Measurements from ENCODE around the gene TMTC1. TPM values are rescaled to one million over a fixed set of nuclear protein-coding genes. Genes with fewer than 3 reads are reported as not detected.

TMTC1 gene
- total and polyA plus RNA-seq, 7 donors = 15.8 to 45.8 (median 30.4) TPM

DNA sequence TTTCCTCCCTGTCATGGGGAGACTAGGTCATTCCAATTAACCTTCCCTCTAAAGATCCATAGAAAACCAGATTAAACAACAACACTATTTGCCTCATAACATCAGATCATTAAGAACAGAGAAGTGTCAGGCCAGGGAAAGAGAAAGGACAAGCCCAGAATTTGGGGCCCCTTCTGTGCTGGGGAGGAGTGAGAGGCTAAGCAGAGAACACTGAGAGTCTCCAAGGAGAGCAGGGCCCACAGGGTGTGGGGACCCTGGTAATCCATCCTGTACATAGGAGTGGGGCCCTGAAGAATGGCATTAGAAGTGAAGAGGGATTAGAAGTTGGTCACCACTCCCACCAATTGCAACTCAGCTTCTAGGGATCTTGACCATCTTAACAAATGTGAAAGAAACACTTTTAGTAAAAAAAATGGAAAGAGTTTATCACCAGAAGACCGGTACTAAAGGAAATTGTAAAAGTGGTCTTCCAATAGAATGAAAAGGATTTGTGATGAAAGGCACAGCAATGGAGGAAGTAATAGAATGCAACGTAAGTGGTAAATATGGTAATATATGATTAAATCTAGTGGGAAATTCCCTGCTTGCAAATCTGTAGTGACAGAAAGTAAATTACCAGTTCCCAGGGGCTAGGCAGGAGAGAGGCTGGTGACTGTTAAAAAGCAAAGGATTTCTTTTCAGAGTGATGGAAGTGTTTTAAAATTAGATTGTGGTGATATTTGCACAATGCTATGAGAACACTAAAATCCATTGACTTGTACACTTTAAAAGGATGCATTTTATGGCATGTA lies 14.0 kb upstream of the TMTC1 start:
- intact Hi-C loops (cut with DNase I) = loop anchor here in 1 of 2 donors (2.0 to 10.0 kb wide), 2 partner anchors 15 to 87 kb away; partner anchors contain the start of gene TMTC1

DNA sequence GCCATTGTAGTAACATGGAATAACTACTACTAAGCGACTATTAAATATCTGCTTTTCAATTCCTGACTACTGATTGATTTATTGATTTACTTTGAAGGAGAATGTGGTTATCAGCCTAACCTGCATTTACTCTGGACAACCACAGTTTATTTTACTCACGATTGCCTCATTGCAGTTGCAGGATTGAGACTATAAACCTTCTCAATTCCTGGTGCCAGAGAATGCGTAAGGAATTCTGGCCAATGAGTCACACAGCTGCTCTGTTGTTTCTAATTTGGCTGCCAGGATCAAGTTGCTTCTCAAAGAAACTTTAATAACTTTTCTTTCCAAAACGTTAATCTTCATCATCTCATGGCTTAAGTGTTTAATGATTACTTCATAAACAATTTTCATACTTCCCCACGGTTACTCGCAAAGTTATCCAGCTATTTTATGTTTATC lies 13.1 kb upstream of the TMTC1 start:
- WGBS, 3 donors = 16 to 23% (median 19%) methylated on average over 6 of the region's 6 CpGs
- TF ChIP-seq, protein P1, sequence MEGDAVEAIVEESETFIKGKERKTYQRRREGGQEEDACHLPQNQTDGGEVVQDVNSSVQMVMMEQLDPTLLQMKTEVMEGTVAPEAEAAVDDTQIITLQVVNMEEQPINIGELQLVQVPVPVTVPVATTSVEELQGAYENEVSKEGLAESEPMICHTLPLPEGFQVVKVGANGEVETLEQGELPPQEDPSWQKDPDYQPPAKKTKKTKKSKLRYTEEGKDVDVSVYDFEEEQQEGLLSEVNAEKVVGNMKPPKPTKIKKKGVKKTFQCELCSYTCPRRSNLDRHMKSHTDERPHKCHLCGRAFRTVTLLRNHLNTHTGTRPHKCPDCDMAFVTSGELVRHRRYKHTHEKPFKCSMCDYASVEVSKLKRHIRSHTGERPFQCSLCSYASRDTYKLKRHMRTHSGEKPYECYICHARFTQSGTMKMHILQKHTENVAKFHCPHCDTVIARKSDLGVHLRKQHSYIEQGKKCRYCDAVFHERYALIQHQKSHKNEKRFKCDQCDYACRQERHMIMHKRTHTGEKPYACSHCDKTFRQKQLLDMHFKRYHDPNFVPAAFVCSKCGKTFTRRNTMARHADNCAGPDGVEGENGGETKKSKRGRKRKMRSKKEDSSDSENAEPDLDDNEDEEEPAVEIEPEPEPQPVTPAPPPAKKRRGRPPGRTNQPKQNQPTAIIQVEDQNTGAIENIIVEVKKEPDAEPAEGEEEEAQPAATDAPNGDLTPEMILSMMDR (IDR thresholded peaks at IDR 0.05) = no peak
- H3K27ac ChIP-seq = peak overlapping the region; percentile 72
- intact Hi-C loops (cut with DNase I) = loop anchor here in 1 of 2 donors (2.0 to 10.0 kb wide), 2 partner anchors 14 to 88 kb away; partner anchors contain the start of gene TMTC1
- ATAC-seq (peak; percentile 89 to 99 (median 96)), DNase-seq (no peak)
- peak overlapping the region; percentile 22 for H3K4me3 ChIP-seq
- H3K36me3 ChIP-seq (ENCODE audit: insufficient read depth in 1 of 2, low read depth in 1 of 2) = no peaks in the 10 kb centered on the region
- peaks cover 26% of the 10 kb centered on the region for H3K4me1 ChIP-seq
- H3K27me3 ChIP-seq (ENCODE audit: insufficient read depth in 3 of 3, low read length in 2 of 3) = no peaks in the 10 kb centered on the region
- no peaks in the 10 kb centered on the region for H3K9me3 ChIP-seq

More for the DNA sequence above, 14.0 kb upstream of the TMTC1 start:
- ATAC-seq (peak in 3 of 4 donors; percentile 29 to 47 (median 35)), DNase-seq (no peak)
- TF ChIP-seq, protein P1 (IDR thresholded peaks at IDR 0.05) = no peak
- Histone ChIP-seq H3K27me3 (ENCODE audit: insufficient read depth in 3 of 3, low read length in 2 of 3) (no peaks in the 10 kb centered on the region), H3K4me1 (peaks cover 26% of the 10 kb centered on the region), H3K4me3 (no peak overlapping the region), H3K9me3 (no peaks in the 10 kb centered on the region), H3K27ac (peak overlapping the region; percentile 72), H3K36me3 (ENCODE audit: insufficient read depth in 1 of 2, low read depth in 1 of 2) (no peaks in the 10 kb centered on the region)
- 66 to 90% (median 67%) methylated on average over 2 of the region's 2 CpGs for WGBS, 3 donors

- TF ChIP-seq, protein P1 (IDR thresholded peaks at IDR 0.05) = no peak
- no peaks in the 10 kb centered on the region for H3K27me3 ChIP-seq (ENCODE audit: insufficient read depth in 3 of 3, low read length in 2 of 3)
- H3K9me3 ChIP-seq = no peaks in the 10 kb centered on the region
- DNase-seq (no peak), ATAC-seq (no peak)
- WGBS, 3 donors = 86 to 90% (median 88%) methylated on average over 3 of the region's 3 CpGs
- intact Hi-C loops (cut with DNase I) = loop anchor here in 1 of 2 donors (2.0 to 10.0 kb wide), 2 partner anchors 13 to 89 kb away; partner anchors contain the start of gene TMTC1
- H3K36me3 ChIP-seq (ENCODE audit: insufficient read depth in 1 of 2, low read depth in 1 of 2) = no peaks in the 10 kb centered on the region
- peaks cover 26% of the 10 kb centered on the region for H3K4me1 ChIP-seq
- no peak overlapping the region for H3K4me3 ChIP-seq
- H3K27ac ChIP-seq = no peak overlapping the region
These were observed 12.0 kb upstream of the TMTC1 start for GRCh38 chr12:29795715-29796114.

- TF ChIP-seq, protein P1 (IDR thresholded peaks at IDR 0.05) = no peak
- intact Hi-C loops (cut with DNase I) = loop anchor here in 1 of 2 donors (10.0 kb wide), 1 partner anchor 90 kb away; no protein-coding TSS in a partner anchor
These were observed 11.1 kb upstream of the TMTC1 start for GRCh38 chr12:29794862-29795261.

More at GRCh38 chr12:29794862-29795261, 11.1 kb upstream of the TMTC1 start:
- Histone ChIP-seq H3K4me1 (peaks cover 26% of the 10 kb centered on the region), H3K4me3 (no peak overlapping the region), H3K27me3 (ENCODE audit: insufficient read depth in 3 of 3, low read length in 2 of 3) (no peaks in the 10 kb centered on the region), H3K36me3 (ENCODE audit: insufficient read depth in 1 of 2, low read depth in 1 of 2) (no peaks in the 10 kb centered on the region), H3K9me3 (no peaks in the 10 kb centered on the region), H3K27ac (no peak overlapping the region)
- ATAC-seq (no peak), DNase-seq (no peak)

Data from psoas muscle (tissue), 8 donors.